IPS DF 4.7 (cell line): ENCODE measurements around the gene MAGEA9B.
"Not testable (repeated sequence)": the region's sequence is repeated elsewhere in the genome, so short reads cannot be mapped to it uniquely, and the experiment has no call there.

Experiments used
- DNase-seq: peaks from one replicate; pipeline ENCODE4 v3.0.0-alpha.2; 2013; ENCODE audit warnings: low spot score; ENCODE audit errors: extremely low read depth

MAGEA9B gene

GRCh38 chrX:149571770-149572169 is 15.5 kb downstream of the MAGEA9B start:
- no peak for DNase-seq

GRCh38 chrX:149570668-149571067 is 16.6 kb downstream of the MAGEA9B start:
- no peak for DNase-seq

- DNase-seq = no peak
Measured at GRCh38 chrX:149569770-149570169, 17.5 kb downstream of the MAGEA9B start.

- DNase-seq = no peak
Measured at GRCh38 chrX:149568701-149569296, 18.5 kb downstream of the MAGEA9B start.

GRCh38 chrX:149567621-149568417 is 19.4 kb downstream of the MAGEA9B start:
- no peak for DNase-seq

GRCh38 chrX:149563359-149563758 is 23.9 kb downstream of the MAGEA9B start:
- no peak for DNase-seq

- DNase-seq = not testable (repeated sequence)
Measured at GRCh38 chrX:149555251-149555650, 32.0 kb downstream of the MAGEA9B start.

GRCh38 chrX:149551939-149552248 is 35.4 kb downstream of the MAGEA9B start:
- DNase-seq = not testable (repeated sequence)

GRCh38 chrX:149551245-149551938 is 35.9 kb downstream of the MAGEA9B start:
- DNase-seq = not testable (repeated sequence)

GRCh38 chrX:149550454-149550853 is 36.8 kb downstream of the MAGEA9B start:
- DNase-seq = not testable (repeated sequence)

- DNase-seq = not testable (repeated sequence)
Measured at GRCh38 chrX:149549701-149550100, 37.6 kb downstream of the MAGEA9B start, which contains the start of gene HSFX3. Gene HSFX3 (minus strand): TSS chrX:149549924. CDS start chrX:149549852, 72 bp downstream.

GRCh38 chrX:149547782-149548181 is 39.5 kb downstream of the MAGEA9B start:
- not testable (repeated sequence) for DNase-seq

- DNase-seq = not testable (repeated sequence)
Measured at GRCh38 chrX:149546962-149547361, 40.3 kb downstream of the MAGEA9B start.

- DNase-seq = not testable (repeated sequence)
Measured at GRCh38 chrX:149545545-149546543, 41.4 kb downstream of the MAGEA9B start.

- DNase-seq = no peak
Measured at GRCh38 chrX:149541521-149542047, 45.7 kb downstream of the MAGEA9B start.

- no peak for DNase-seq
Measured at GRCh38 chrX:149540621-149541520, 46.4 kb downstream of the MAGEA9B start, which contains the start of gene EOLA1. Gene EOLA1 (plus strand): TSS chrX:149541012. CDS start chrX:149545631, 4,619 bp downstream.

GRCh38 chrX:149540131-149540620 is 47.1 kb downstream of the MAGEA9B start:
- no peak for DNase-seq

- no peak for DNase-seq
Measured at GRCh38 chrX:149539283-149540130, 47.8 kb downstream of the MAGEA9B start.
